WTC11 (cell line): Measurements from ENCODE around the gene NIP7. TPM values are rescaled to one million over a fixed set of nuclear protein-coding genes. Genes with fewer than 3 reads are reported as not detected.

Experiments used
- ATAC-seq: fragments of 200-7000 bp; cut with Tn5 transposase; 2 replicates; pipeline ENCODE4 v1.10.0; 2021; ENCODE audit warnings: mild to moderate bottlenecking, moderate library complexity
- CTCF ChIA-PET: fragments of 300-600 bp; sonication (Branson Sonifier 250); formaldehyde crosslinking; loops from one replicate; lab custom pipeline; 2021; ENCODE audit warnings: antibody characterized with exemption; lab: Charles Lee
- POLR2A ChIA-PET: fragments of 350-600 bp; sonication (Branson Sonifier 250); formaldehyde crosslinking; loops from one replicate; lab custom pipeline; 2021; ENCODE audit warnings: antibody characterized with exemption; lab: Charles Lee
- DNase-seq: peaks from one replicate; pipeline ENCODE4 v3.0.0; 2021; ENCODE audit warnings: low spot score
- H3K27ac Mint-ChIP-seq: 2 replicates; pipeline ENCODE4 v1.8.0; 2021; ENCODE audit warnings: mixed read lengths
- H3K27me3 Mint-ChIP-seq: 2 replicates; pipeline ENCODE4 v1.8.0; 2021; ENCODE audit warnings: low read depth, mild to moderate bottlenecking, moderate library complexity, mixed read lengths
- H3K36me3 Mint-ChIP-seq: 2 replicates; pipeline ENCODE4 v1.8.0; 2021; ENCODE audit warnings: mixed read lengths
- H3K4me1 Mint-ChIP-seq: 2 replicates; pipeline ENCODE4 v1.8.0; 2022; ENCODE audit warnings: mixed read lengths
- H3K4me3 Mint-ChIP-seq: 2 replicates; pipeline ENCODE4 v1.8.0; 2021; ENCODE audit warnings: mild to moderate bottlenecking, moderate library complexity, mixed read lengths
- H3K9me3 Mint-ChIP-seq: 2 replicates; pipeline ENCODE4 v1.8.0; 2021; ENCODE audit warnings: mixed read lengths
- ETV6 ChIP-seq: sonication (generic); formaldehyde crosslinking; IDR thresholded peaks from 2 replicates; pipeline ENCODE4 v1.8.1; 2022; ENCODE audit warnings: mild to moderate bottlenecking, missing genetic modification reagents
- FOXJ3 ChIP-seq: sonication (generic); formaldehyde crosslinking; IDR thresholded peaks from 2 replicates; pipeline ENCODE4 v1.9.0; 2021; ENCODE audit warnings: missing genetic modification reagents, mild to moderate bottlenecking, borderline replicate concordance
- FOXK1 ChIP-seq: sonication (generic); formaldehyde crosslinking; IDR thresholded peaks from 2 replicates; pipeline ENCODE4 v1.8.0; 2022; ENCODE audit warnings: mild to moderate bottlenecking, moderate library complexity, missing genetic modification reagents
- JUN ChIP-seq: sonication (generic); formaldehyde crosslinking; IDR thresholded peaks from 2 replicates; pipeline ENCODE4 v1.8.0; 2023; ENCODE audit warnings: mild to moderate bottlenecking, missing genetic modification reagents
- MYBL2 ChIP-seq: sonication (generic); formaldehyde crosslinking; IDR thresholded peaks from 2 replicates; pipeline ENCODE4 v1.8.1; 2023; ENCODE audit warnings: mild to moderate bottlenecking, moderate library complexity, missing genetic modification reagents
- NFE2L1 ChIP-seq: sonication (generic); formaldehyde crosslinking; IDR thresholded peaks from 2 replicates; pipeline ENCODE4 v1.8.1; 2023; ENCODE audit warnings: missing genetic modification reagents
- SP1 ChIP-seq: sonication (generic); formaldehyde crosslinking; conservative IDR thresholded peaks from 2 replicates; pipeline ENCODE4 v1.8.1; 2022; ENCODE audit warnings: missing genetic modification reagents
- TCF7 ChIP-seq: sonication (generic); formaldehyde crosslinking; IDR thresholded peaks from 2 replicates; pipeline ENCODE4 v1.8.0; 2022; ENCODE audit warnings: mild to moderate bottlenecking, low read depth, missing genetic modification reagents, moderate library complexity
- TEAD4 ChIP-seq: sonication (generic); formaldehyde crosslinking; IDR thresholded peaks from 2 replicates; pipeline ENCODE4 v1.8.0; 2022; ENCODE audit warnings: mild to moderate bottlenecking, missing genetic modification reagents
- TP53 ChIP-seq: sonication (generic); formaldehyde crosslinking; IDR thresholded peaks from 2 replicates; pipeline ENCODE4 v1.8.1; 2023; ENCODE audit warnings: mild to moderate bottlenecking, missing genetic modification reagents
- ZBTB21 ChIP-seq: sonication (generic); formaldehyde crosslinking; IDR thresholded peaks from 2 replicates; pipeline ENCODE4 v1.8.1; 2023; ENCODE audit warnings: mild to moderate bottlenecking, missing genetic modification reagents, borderline replicate concordance
- ZNF416 ChIP-seq: fragments of 250-450 bp; sonication (Bioruptor Pico); IDR thresholded peaks from 2 replicates; pipeline ENCODE4 v1.9.0; 2021; ENCODE audit warnings: mild to moderate bottlenecking, inconsistent platforms
- total RNA-seq: library from RNA; stranded (reverse); gene quantifications from 3 replicates; pipeline ENCODE4 v1.2.3, GENCODE V29; 2021
- TF ChIP-seq, protein P1 (sequence below): fragments of 250-450 bp; sonication (Bioruptor Pico); IDR thresholded peaks from 2 replicates; pipeline ENCODE4 v1.9.0; 2021; ENCODE audit warnings: mild to moderate bottlenecking
- TF ChIP-seq, protein P2 (sequence below): sonication (generic); formaldehyde crosslinking; IDR thresholded peaks from 2 replicates; pipeline ENCODE4 v1.8.1; 2023; ENCODE audit warnings: mild to moderate bottlenecking, missing genetic modification reagents, moderate library complexity
- TF ChIP-seq, protein P3 (sequence below): sonication (generic); formaldehyde crosslinking; IDR thresholded peaks from 2 replicates; pipeline ENCODE4 v1.8.0; 2022; ENCODE audit warnings: mild to moderate bottlenecking, missing genetic modification reagents
- TF ChIP-seq, protein P4 (sequence below): sonication (generic); formaldehyde crosslinking; IDR thresholded peaks from 2 replicates; pipeline ENCODE4 v1.8.1; 2023; ENCODE audit warnings: mild to moderate bottlenecking, missing genetic modification reagents
- TF ChIP-seq, protein P5 (sequence below): fragments of 250-450 bp; sonication (Bioruptor Pico); IDR thresholded peaks from 2 replicates; pipeline ENCODE4 v1.9.0; 2021; ENCODE audit warnings: moderate library complexity, mild to moderate bottlenecking, inconsistent platforms, borderline replicate concordance
- TF ChIP-seq, protein P6 (sequence below): sonication (generic); formaldehyde crosslinking; IDR thresholded peaks from 2 replicates; pipeline ENCODE4 v1.8.1; 2022; ENCODE audit warnings: mild to moderate bottlenecking, missing genetic modification reagents, moderate library complexity, borderline replicate concordance
- TF ChIP-seq, protein P7 (sequence below): sonication (generic); formaldehyde crosslinking; IDR thresholded peaks from 2 replicates; pipeline ENCODE4 v1.8.1; 2023; ENCODE audit warnings: mild to moderate bottlenecking, missing genetic modification reagents, moderate library complexity
- TF ChIP-seq, protein P8 (sequence below): sonication (generic); formaldehyde crosslinking; IDR thresholded peaks from 2 replicates; pipeline ENCODE4 v1.8.0; 2023; ENCODE audit warnings: mild to moderate bottlenecking, missing genetic modification reagents

The NIP7 gene
- total RNA-seq, 1 experiment from 2014 or later: 43.7 TPM

DNA sequence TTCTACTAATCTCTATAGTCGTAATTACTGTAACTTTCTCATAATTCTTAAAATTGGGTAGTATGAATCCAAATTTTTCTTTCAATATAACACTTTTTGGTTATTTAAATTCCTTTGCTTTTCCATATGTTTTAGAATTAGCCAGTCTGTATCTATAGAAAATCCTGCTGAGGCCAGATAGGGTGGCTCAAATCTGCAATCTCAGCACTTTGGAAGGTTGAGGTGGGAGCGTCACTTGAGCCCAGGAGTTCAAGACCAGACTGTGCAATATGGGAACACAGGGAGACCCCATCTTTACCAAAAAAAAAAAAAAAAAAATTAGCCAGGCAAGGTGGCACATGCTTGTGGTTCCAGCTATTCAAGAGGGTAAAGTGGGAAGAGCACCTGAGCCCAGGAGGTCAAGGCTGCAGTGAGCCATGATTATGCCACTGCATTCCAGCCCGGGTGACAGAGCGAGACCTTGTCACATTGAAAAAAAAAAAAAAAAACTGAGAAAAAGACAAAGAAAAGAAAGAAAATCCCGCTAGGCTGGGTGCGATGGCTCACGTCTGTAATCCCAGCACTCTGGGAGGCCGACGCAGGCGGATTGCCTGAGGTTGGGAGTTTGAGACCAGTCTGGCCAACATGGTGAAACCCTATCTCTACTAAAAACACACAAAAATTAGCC, 37.0 kb downstream of the NIP7 start:
- no peaks in the 10 kb centered on the region for H3K4me1 Mint-ChIP-seq
- no peak for TF ChIP-seq NFE2L1 (CRISPR knock-in tag)
- ATAC-seq (no peak), DNase-seq (no peak)
- H3K27ac Mint-ChIP-seq: no peak overlapping the region
- no peaks in the 10 kb centered on the region for H3K27me3 Mint-ChIP-seq
- POLR2A ChIA-PET: no interaction called here
- H3K36me3 Mint-ChIP-seq: peaks cover 51% of the 10 kb centered on the region
- CTCF ChIA-PET: no interaction called here
- no peaks in the 10 kb centered on the region for H3K9me3 Mint-ChIP-seq
- no peak overlapping the region for H3K4me3 Mint-ChIP-seq

DNA sequence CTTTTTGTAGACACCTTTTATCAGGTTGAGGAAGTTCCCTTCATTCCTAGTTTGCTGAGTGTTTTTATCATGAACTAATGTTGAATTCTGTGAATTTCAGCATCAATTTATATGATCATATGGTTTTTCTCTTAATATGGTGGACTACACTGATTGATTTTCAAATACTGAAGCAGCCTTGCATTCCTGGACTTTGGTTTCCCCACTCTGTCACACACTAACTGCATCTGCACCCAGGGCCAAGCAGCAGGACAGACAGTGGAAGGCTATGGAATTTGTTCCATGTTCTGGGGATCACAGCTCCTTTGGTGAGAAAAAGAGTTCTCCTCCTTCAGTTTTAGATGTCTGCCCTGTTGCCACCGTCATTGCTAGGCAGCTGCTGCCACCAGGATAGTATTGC, 38.5 kb downstream of the NIP7 start:
- DNase-seq: no peak
- no peaks in the 10 kb centered on the region for H3K9me3 Mint-ChIP-seq
- ChIA-PET CTCF (interaction anchor here (1.0 kb wide), 1 partner anchor 18 kb away, joined by 3 read pairs; no protein-coding TSS in a partner anchor), POLR2A (no interaction called here)
- TF ChIP-seq, protein P1, sequence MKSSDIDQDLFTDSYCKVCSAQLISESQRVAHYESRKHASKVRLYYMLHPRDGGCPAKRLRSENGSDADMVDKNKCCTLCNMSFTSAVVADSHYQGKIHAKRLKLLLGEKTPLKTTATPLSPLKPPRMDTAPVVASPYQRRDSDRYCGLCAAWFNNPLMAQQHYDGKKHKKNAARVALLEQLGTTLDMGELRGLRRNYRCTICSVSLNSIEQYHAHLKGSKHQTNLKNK (CRISPR knock-in tag): no peak
- no peak for TF ChIP-seq TP53 (CRISPR knock-in tag)
- TF ChIP-seq, protein P2, sequence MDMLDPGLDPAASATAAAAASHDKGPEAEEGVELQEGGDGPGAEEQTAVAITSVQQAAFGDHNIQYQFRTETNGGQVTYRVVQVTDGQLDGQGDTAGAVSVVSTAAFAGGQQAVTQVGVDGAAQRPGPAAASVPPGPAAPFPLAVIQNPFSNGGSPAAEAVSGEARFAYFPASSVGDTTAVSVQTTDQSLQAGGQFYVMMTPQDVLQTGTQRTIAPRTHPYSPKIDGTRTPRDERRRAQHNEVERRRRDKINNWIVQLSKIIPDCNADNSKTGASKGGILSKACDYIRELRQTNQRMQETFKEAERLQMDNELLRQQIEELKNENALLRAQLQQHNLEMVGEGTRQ (CRISPR knock-in tag): no peak
- no peak for TF ChIP-seq FOXJ3 (CRISPR knock-in tag)
- TF ChIP-seq ZBTB21 (CRISPR knock-in tag): no peak
- TF ChIP-seq, protein P3, sequence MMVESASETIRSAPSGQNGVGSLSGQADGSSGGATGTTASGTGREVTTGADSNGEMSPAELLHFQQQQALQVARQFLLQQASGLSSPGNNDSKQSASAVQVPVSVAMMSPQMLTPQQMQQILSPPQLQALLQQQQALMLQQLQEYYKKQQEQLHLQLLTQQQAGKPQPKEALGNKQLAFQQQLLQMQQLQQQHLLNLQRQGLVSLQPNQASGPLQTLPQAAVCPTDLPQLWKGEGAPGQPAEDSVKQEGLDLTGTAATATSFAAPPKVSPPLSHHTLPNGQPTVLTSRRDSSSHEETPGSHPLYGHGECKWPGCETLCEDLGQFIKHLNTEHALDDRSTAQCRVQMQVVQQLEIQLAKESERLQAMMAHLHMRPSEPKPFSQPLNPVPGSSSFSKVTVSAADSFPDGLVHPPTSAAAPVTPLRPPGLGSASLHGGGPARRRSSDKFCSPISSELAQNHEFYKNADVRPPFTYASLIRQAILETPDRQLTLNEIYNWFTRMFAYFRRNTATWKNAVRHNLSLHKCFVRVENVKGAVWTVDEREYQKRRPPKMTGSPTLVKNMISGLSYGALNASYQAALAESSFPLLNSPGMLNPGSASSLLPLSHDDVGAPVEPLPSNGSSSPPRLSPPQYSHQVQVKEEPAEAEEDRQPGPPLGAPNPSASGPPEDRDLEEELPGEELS (CRISPR knock-in tag): no peak
- TF ChIP-seq, protein P4, sequence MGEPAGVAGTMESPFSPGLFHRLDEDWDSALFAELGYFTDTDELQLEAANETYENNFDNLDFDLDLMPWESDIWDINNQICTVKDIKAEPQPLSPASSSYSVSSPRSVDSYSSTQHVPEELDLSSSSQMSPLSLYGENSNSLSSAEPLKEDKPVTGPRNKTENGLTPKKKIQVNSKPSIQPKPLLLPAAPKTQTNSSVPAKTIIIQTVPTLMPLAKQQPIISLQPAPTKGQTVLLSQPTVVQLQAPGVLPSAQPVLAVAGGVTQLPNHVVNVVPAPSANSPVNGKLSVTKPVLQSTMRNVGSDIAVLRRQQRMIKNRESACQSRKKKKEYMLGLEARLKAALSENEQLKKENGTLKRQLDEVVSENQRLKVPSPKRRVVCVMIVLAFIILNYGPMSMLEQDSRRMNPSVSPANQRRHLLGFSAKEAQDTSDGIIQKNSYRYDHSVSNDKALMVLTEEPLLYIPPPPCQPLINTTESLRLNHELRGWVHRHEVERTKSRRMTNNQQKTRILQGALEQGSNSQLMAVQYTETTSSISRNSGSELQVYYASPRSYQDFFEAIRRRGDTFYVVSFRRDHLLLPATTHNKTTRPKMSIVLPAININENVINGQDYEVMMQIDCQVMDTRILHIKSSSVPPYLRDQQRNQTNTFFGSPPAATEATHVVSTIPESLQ (CRISPR knock-in tag): no peak
- TF ChIP-seq, protein P5, sequence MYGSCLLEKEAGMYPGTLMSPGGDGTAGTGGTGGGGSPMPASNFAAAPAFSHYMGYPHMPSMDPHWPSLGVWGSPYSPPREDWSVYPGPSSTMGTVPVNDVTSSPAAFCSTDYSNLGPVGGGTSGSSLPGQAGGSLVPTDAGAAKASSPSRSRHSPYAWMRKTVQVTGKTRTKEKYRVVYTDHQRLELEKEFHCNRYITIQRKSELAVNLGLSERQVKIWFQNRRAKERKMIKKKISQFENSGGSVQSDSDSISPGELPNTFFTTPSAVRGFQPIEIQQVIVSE (CRISPR knock-in tag): no peak
- no peak for TF ChIP-seq MYBL2 (CRISPR knock-in tag)
- TF ChIP-seq SP1 (CRISPR knock-in tag): no peak
- TF ChIP-seq, protein P6, sequence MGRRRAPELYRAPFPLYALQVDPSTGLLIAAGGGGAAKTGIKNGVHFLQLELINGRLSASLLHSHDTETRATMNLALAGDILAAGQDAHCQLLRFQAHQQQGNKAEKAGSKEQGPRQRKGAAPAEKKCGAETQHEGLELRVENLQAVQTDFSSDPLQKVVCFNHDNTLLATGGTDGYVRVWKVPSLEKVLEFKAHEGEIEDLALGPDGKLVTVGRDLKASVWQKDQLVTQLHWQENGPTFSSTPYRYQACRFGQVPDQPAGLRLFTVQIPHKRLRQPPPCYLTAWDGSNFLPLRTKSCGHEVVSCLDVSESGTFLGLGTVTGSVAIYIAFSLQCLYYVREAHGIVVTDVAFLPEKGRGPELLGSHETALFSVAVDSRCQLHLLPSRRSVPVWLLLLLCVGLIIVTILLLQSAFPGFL (CRISPR knock-in tag): no peak
- TF ChIP-seq FOXK1 (CRISPR knock-in tag): no peak
- no peak for TF ChIP-seq ZNF416
- TF ChIP-seq TCF7 (CRISPR knock-in tag): no peak
- TF ChIP-seq, protein P7, sequence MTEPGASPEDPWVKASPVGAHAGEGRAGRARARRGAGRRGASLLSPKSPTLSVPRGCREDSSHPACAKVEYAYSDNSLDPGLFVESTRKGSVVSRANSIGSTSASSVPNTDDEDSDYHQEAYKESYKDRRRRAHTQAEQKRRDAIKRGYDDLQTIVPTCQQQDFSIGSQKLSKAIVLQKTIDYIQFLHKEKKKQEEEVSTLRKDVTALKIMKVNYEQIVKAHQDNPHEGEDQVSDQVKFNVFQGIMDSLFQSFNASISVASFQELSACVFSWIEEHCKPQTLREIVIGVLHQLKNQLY (CRISPR knock-in tag): no peak
- TF ChIP-seq, protein P8, sequence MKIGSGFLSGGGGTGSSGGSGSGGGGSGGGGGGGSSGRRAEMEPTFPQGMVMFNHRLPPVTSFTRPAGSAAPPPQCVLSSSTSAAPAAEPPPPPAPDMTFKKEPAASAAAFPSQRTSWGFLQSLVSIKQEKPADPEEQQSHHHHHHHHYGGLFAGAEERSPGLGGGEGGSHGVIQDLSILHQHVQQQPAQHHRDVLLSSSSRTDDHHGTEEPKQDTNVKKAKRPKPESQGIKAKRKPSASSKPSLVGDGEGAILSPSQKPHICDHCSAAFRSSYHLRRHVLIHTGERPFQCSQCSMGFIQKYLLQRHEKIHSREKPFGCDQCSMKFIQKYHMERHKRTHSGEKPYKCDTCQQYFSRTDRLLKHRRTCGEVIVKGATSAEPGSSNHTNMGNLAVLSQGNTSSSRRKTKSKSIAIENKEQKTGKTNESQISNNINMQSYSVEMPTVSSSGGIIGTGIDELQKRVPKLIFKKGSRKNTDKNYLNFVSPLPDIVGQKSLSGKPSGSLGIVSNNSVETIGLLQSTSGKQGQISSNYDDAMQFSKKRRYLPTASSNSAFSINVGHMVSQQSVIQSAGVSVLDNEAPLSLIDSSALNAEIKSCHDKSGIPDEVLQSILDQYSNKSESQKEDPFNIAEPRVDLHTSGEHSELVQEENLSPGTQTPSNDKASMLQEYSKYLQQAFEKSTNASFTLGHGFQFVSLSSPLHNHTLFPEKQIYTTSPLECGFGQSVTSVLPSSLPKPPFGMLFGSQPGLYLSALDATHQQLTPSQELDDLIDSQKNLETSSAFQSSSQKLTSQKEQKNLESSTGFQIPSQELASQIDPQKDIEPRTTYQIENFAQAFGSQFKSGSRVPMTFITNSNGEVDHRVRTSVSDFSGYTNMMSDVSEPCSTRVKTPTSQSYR: no peak
- TF ChIP-seq TEAD4 (CRISPR knock-in tag): no peak
- no peak for TF ChIP-seq ETV6 (CRISPR knock-in tag)
- TF ChIP-seq JUN (CRISPR knock-in tag): no peak
- no peak for ATAC-seq
- no peaks in the 10 kb centered on the region for H3K4me1 Mint-ChIP-seq
- no peak overlapping the region for H3K27ac Mint-ChIP-seq
- H3K27me3 Mint-ChIP-seq: no peaks in the 10 kb centered on the region
- peaks cover 51% of the 10 kb centered on the region for H3K36me3 Mint-ChIP-seq
- no peak overlapping the region for H3K4me3 Mint-ChIP-seq
